ENCODE data around the gene FAM170B.
A peak's percentile ranks its signal among the peaks of the same experiment; 100 is the strongest.

FAM170B gene

GRCh38 chr10:49163741-49164140, 29.9 kb upstream of the FAM170B start:
- TF ChIP-seq CTCF (IDR thresholded peaks at IDR 0.05; ENCODE audit: low read depth, low read length), result no peak
- no peak overlapping the region for H3K4me3 ChIP-seq (ENCODE audit: low read depth, low read length)

DNA sequence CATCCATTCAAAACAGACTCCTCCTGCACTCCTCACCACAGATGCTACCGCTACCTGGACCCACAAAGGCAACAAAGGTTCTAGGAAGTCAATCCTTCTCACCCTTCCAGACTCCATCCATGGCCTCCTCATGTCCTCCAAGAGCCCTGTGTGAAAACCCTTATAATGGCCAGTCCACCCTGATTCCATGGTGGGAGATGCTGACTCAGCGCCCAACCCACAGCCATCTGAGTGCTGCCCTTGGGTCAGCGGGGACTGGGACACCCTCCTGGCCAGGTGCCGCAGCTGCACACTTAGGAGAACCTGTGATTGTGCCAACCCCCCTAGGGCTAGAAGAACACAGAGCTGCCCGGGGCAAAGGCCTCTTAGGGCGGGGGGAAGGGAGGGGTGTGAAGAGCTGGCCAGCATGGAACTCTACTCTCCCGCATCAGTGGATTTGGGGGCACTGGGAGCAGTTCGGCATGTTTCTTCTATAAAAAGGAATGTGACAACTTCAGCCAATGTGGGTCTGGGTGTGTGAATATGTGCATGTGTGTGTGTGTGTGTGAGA, 29.0 kb upstream of the FAM170B start:
- no peak overlapping the region for H3K4me3 ChIP-seq (ENCODE audit: low read depth, low read length)
- no peak for TF ChIP-seq CTCF (IDR thresholded peaks at IDR 0.05; ENCODE audit: low read depth, low read length)

DNA sequence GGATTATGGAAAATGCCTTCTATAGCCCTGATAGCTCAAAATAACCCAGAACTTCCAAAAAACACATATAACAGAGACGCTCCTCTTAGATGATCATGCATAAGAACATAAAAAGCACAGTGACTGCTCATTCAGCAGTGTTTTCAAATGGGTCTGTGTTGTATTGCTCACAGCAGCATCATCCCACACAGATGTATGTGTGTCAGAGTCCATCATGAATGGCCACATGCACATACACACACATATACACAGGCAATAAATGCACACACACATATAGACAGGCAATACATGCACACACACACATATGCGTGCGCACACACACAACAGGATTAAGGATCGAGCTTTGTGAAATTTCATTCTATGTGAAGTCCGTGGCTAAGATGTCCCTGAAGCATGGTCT, 28.2 kb upstream of the FAM170B start:
- TF ChIP-seq CTCF (IDR thresholded peaks at IDR 0.05; ENCODE audit: low read depth, low read length), result no peak

DNA sequence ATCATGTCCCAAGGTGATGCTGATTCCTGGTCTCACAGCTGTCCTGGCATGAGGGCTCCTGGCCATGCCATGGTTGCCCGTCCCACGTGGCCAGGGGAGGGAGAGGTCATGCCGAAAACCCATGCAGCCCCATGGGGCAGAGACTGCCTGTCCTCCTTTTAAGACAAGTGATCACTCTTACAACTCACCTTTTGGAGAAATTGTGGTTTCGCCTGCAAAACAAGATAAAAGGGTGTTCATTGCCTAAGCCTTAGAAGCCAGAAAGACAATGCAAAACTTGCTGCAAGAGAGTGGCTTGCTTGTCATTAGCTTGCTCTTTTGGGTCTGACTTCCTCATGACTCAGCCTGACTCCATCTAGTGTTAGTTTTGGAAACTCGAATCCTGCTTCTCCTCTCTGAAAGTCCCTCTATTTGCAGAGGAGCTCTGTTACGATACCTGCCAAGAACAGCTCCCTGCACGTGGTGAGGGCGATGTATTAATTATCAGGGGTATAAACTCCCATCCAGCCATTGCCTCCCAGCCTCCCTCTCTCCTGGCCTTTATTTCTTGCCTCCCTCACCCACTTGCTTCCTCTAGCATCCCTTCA, 27.7 kb upstream of the FAM170B start:
- no peak overlapping the region for H3K4me3 ChIP-seq (ENCODE audit: low read depth, low read length)
- TF ChIP-seq CTCF (IDR thresholded peaks at IDR 0.05; ENCODE audit: low read depth, low read length), result peak; percentile 32

More for the DNA sequence above, 28.2 kb upstream of the FAM170B start:
- no peak overlapping the region for H3K4me3 ChIP-seq (ENCODE audit: low read depth, low read length)

GRCh38 chr10:49160814-49161213, 27.0 kb upstream of the FAM170B start:
- TF ChIP-seq CTCF (IDR thresholded peaks at IDR 0.05; ENCODE audit: low read depth, low read length), result no peak
- H3K4me3 ChIP-seq (ENCODE audit: low read depth, low read length), result no peak overlapping the region

- H3K4me3 ChIP-seq (ENCODE audit: low read depth, low read length), result no peak overlapping the region
- no peak for TF ChIP-seq CTCF (IDR thresholded peaks at IDR 0.05; ENCODE audit: low read depth, low read length)
Measured at GRCh38 chr10:49160110-49160509, 26.3 kb upstream of the FAM170B start.

GRCh38 chr10:49158915-49159314, 25.1 kb upstream of the FAM170B start:
- H3K4me3 ChIP-seq (ENCODE audit: low read depth, low read length), result no peak overlapping the region
- no peak for TF ChIP-seq CTCF (IDR thresholded peaks at IDR 0.05; ENCODE audit: low read depth, low read length)
